SK-MEL-5 (cell line): ENCODE data around the gene P2RY12. TPM values are rescaled to one million over a fixed set of nuclear protein-coding genes. Genes with fewer than 3 reads are reported as not detected.
A peak's percentile ranks its signal among the peaks of the same experiment; 100 is the strongest.

Experiments
- DNase-seq: peaks from one replicate; pipeline ENCODE4 v3.0.0-alpha.2; 2016; ENCODE audit warnings: low read depth, low spot score
- in situ Hi-C: cut with HindIII; loops from 2 replicates; pipeline ENCODE4 v1.10.0; 2016; ENCODE audit warnings: low sequenced_read_pairs, high pct_unique_total_duplicates, low pct_unique_long_range_greater_than_20kb
- polyA plus RNA-seq, 2 experiments: library from polyadenylated mRNA; depleted of rRNA; stranded (reverse); fragments of >200 nt; gene quantifications; 2 replicates each; pipeline ENCODE4 v1.2.3, GENCODE V29; 2015
- total RNA-seq: library from RNA; depleted of rRNA; stranded (reverse); fragments of >200 nt; shearing (Covaris generic); gene quantifications from 2 replicates; pipeline ENCODE4 v1.2.3, GENCODE V29; 2014; rRNA removed

The P2RY12 gene
- not detected in 2 replicates for total RNA-seq
- not detected in 2 replicates for polyA plus RNA-seq (2015; cell fraction: cytosol; rRNA removed)
- polyA plus RNA-seq (2015; cell fraction: nucleus; rRNA removed): not detected in 2 replicates

DNA sequence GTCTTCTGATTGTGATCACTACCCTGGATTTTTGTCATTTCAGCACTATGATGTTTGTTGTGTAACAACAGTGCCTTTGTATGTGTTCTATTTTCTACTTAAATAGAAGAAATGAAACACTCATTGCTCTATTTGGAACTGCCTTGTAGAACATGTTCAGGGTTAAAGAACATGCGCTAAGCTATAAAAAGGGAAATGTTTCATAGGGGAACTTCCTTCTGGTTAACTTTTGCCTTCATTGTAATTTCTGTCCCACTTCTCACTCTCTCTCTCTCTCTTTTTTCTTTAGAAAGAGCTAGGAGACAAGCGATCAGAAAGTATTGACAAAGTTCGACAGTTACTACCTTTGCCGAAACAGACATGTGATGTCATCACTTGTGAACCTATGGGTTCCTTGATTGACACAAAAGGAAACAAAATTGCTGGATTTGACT, at the start of gene P2RY12:
Gene P2RY12, minus strand, starts transcription at position 13 of the 434 bp plus-strand sequence. CDS start 45,908 bp downstream, outside the sequence.
- DNase-seq: peak; percentile 70
- in situ Hi-C loops: no loop called here

DNA sequence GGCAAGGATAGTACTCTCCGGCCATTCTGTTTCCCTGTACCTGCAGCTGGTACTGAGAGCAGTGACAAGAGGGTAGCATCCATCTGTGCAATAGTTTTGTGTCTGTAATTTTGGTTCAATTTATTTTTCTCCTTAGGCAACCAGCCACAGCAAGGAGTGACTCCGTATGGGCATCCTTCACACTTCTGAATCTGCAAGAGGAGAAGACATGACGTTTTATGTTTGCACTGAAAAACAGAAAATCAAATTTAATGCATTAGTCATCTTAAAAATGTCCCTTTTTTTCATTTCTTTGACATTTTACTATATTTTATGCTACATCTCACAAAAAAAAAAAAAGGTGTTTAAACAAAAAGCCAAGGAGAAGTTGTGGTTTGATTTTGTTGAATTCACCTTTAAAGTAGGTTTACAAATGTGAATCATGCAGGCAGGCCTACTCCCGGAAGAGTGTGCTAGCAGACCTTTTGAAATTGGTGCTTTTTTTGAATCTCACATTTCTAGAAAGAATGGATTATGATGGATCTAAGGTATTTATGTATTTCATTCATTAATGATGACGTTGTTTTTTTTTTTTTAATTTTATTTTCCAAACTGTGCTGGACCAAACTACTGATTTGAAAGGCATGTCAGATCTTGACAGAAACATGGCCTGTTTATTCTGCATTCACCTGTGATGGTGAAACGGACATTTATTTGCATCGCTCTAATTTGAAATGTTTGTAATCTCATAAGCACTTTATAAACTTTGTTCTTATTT, 48.2 kb upstream of the P2RY12 start:
- in situ Hi-C loops: no loop called here

DNA sequence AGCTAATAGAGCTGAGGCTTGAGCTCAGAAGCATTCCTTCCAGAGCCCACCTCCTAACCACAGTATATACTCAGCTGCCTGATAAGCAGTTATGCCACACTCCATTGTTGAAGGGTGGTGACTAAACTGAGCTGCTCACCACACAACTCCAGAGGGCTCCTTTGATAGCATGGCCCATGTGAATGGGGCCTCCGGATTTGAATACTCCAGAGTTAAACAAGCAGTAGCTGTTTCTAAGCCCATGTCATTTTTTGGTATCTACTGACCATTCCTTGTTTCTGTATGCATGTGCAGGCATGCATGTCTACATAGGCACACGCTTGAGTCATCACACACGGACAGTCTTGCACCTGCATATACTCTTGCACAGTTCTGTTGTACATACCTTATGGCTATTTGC, 47.4 kb upstream of the P2RY12 start:
- no peak for DNase-seq
- in situ Hi-C loops: no loop called here

More for the DNA sequence above, 48.2 kb upstream of the P2RY12 start:
- no peak for DNase-seq

DNA sequence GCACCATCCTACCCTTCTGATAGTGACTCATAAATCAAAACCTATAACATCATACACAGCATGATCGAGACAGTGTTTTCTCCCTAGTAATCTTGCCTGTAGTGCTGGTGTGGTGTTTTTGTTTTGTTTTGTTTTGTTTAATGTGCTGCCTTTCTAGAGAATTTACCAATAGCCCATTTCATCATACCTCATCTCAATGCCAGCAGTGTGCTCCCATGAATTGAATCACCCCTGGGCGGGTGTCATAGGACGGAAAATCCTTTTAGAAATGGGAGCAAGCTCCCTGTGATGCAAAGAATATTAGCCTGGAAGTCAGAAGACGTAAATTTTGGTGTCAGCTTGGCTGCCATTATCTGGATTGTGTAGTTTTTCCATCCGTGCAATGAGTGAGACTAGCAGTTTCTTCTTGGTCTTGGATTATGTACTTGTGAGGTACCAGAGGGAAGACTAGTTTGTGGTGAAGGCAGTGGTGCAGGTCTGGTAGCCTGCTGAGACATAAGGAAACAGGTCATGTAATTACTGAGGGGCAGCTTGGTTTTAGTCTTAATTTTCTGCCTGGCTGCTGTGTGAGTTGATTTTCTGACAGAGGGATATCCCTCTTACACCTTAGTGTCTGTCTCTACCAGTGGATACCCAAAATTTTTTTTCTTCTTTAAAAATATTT, 46.4 kb upstream of the P2RY12 start:
- no peak for DNase-seq
- in situ Hi-C loops: no loop called here

DNA sequence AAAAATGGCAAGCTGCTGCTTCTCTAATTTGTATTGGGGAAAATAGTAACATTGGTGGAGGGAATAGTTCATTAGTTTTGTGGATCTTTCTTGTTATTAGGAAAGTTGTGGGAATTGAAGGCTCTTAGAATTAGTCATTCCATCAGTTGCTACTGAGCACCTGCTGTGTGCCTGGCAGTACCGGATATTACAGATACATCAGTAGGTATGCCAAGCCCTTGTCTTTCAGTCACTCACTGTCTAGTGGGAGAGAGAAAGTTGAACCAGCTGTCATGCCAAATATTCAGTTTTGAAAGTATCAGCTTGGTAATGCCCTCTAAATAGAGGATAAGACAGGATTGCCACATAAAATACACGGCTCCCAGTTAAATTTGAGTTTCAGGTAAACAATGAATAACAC, 43.8 kb upstream of the P2RY12 start:
- DNase-seq: no peak
- in situ Hi-C loops: no loop called here

DNA sequence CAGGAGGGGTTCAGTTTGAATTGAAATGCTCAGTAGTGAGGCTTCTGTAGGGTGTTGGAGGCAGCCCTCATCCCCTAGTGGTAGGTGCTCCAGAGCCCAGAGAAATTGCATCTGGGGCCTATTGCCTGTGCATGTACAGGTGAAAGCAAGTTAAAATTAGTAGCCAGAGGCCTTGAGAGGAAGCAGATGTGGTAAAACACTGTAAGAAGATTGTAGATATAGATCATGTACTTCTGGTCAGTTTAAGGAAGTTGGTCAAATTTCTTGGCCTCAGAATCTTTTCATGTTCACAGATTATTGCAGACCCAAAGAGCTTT, 41.7 kb upstream of the P2RY12 start:
- peak; percentile 29 for DNase-seq

DNA sequence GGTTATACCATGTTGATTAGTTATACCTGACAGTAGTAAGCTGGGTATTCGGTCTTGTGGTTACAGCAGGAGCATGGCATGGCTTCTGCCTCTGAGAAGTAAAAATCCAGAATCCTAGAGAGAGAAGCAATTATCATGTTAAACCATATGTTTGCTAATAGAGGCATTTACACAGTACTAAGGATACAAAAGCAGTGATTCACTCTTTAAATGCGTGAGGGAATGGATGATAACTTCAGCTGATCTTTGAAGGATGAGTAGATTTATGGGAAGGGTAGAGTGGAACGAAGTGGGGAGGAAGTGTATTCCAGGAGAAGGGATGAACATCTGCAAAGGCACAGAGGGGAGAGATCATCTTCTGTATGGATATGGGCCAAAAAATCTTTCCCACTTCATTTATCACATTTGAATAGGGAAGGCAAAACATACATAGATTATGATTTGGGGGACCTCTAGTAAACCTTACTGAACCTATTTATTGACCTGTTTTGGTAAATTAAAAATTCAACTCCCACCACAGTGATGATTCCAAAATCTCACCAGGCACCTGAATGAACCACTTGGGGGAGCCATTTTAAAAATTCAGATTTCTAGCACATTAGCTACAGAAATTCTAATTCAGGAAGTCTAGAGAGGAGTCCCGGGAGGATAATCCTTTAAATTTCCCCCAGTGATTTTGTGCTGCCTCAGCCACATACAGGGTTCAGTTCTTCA, 41.2 kb upstream of the P2RY12 start:
- in situ Hi-C loops: no loop called here
- DNase-seq: peak; percentile 35

More for the DNA sequence above, 41.7 kb upstream of the P2RY12 start:
- in situ Hi-C loops: no loop called here

DNA sequence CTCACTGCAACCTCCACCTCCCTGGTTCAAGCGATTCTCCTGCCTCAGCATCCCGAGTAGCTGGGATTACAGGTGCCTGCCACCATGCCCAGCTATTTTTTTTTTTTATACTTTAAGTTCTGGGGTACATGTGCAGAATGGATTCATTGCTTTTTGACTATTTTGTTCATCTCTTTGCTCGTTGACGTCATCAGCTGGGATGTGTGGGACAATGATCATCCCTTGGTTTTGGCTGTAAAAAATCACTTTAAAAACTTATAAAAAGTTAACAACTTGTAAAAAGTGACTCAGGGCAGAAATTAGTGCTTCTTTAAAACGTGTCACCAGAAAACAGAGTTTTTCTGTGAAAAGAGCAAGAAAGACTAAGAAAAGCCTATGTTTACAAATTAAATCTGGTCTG, 38.5 kb upstream of the P2RY12 start:
- no peak for DNase-seq
- in situ Hi-C loops: no loop called here

DNA sequence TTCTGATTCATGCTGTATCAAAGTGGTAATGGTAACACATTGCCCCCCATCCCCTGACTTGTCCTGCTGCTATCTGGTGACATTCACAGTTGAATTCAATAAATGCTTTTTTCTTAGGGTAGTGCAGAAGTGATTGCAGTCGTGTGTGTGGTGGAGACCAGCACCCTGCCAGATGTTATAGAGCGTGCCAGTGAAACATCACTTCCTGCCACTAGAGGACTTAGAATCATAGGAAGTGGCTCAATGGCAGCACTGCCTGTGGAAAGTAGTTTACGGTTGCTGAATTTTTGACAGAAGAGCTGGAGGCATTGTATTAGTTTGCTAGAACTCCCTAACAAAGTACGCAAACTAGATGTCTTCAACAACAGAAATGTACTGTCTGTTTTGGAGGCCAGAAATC, 37.4 kb upstream of the P2RY12 start:
- DNase-seq: no peak
- in situ Hi-C loops: no loop called here

DNA sequence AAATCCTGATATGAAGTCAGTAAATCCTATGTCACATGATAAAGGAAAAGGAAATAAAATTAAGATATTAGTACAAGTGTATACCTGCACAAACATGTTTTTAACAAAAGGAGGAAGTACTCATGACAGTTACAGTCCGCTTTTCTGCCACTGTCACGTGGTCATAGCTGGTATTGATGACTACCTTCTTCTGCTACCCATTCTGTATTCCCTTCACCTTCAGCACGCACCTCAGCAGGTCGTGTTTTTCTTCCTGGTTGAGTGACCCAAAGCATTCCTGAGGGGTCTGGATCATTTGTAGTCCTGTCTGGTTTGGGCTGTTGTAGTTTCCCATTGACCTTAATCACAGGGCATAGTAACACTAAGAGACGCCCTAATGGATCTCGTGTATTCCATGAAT, 35.3 kb upstream of the P2RY12 start:
- DNase-seq: no peak
- in situ Hi-C loops: no loop called here

DNA sequence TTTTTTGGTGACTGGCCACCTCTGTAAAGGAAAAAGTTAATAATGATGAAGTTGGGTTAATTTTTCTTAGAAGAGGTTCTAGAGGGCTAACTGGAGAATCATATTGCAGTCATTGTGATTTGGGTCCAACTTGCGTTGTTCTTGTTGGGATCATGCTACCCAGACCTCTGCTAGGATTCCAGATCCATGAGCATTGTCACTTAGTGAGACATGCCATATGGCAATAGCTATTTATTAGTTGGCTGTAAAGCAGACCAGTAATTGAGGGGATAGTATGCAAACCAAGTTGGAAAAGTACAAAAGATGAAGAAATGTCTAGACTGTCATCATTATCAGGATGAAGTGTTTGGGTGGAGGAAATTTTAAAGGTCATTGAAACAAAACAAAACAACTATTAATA, 30.7 kb upstream of the P2RY12 start:
- DNase-seq: no peak
- in situ Hi-C loops: no loop called here

DNA sequence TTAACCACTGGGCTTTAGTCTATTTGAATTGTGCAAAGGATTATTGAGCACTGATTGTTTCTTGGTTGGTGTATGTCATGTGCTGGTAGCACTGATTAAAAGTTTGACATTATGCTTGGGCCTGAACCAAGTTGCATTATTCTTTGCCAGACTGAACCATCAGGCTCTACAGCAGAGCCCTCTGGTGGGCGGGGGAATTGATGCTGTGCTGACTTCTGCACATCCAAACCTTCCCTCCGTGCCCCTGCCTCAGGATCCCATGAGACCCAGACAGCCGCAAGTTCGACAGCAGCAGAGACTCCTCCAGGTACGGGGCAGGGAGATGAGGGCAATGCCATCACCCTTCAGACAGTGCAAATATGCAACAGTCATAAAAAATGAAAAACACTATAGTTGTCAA, 28.4 kb upstream of the P2RY12 start:
- in situ Hi-C loops: no loop called here
- no peak for DNase-seq

DNA sequence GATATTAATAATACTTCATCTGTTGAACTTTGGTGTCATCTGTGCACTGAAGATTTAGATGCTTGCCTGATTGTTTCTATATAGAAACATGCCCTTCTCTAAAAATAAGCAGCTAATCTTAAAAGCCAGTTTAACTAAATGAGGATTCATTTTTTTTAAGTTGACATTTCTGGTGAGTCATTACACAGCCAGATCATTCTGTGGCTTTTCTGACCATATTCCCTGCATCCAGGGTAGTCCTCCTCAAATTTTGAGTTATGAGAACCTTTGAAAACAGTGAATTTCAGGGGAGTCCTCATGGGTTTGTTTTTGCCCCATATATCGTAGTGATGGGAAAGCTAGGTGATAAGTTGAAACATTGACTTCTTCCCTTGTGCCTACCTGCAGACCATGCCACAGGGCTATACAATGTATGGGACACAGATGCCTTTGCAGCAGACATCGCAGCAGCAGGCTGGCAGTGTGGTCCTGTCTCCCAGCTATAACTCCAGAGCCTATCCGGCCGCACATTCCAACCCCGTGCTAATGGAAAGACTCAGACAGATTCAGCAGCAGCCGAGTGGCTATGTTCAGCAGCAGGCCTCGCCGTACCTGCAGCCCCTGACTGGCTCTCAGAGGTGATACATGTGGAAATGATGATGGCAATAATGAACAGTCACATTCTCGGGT, 26.5 kb upstream of the P2RY12 start:
- DNase-seq: no peak
- in situ Hi-C loops: no loop called here

DNA sequence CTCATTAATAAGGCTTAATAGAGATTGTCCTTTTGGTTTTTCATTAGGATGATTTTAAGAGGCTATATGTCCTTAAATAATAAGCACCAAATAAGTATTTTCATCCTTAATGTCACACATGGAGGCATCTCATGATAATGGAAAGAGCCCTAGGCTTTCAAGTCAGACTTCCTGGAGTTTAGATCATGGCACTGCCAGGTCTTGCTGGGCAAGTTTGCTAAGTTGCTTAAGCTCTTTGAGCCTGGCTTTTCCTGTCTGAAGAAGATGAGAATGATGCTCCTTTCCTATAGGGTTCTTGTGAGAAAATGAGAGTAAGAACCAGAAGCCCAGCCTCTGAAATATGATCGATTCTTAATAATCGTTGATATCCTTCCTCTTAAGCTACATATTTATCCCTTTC, 23.4 kb upstream of the P2RY12 start:
- in situ Hi-C loops: no loop called here
- DNase-seq: no peak

DNA sequence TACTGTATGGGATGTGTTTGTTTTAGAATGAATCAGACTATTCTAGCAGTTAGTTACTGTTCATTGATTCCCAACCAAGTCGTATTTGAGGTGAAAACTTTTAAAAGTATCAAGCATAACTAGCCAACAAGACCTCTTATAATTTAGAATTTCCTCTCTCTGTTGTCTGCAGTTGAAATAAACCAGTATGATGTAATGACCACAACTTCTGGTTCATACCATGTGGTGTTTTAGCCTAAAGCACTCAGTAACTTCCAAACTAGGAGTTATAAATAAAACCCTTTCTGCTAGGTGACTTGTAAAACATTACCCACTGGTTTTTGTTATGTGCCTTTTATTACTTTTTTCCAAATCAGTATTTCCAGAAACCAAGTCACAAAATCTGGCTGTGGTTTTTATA, 19.8 kb upstream of the P2RY12 start:
- in situ Hi-C loops: no loop called here
- no peak for DNase-seq

DNA sequence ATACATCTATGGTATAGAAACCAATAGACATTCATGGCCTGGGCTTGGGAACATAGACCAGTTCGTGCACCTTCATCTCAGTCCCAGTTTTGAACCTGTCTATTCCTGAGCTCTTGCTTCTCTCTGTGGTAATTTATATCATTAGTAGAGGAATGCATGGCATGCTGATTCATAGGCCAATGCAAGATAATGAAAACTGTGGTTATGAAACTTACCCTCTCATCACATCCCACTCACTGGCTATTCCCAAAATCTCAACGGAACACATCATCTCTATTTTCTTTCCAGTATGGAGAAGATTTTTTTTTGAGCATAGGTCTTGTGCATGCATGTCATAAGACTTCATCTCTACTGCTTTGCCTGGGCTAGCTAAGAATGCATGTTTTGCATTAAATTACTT, 18.7 kb upstream of the P2RY12 start:
- DNase-seq: no peak
- in situ Hi-C loops: no loop called here

DNA sequence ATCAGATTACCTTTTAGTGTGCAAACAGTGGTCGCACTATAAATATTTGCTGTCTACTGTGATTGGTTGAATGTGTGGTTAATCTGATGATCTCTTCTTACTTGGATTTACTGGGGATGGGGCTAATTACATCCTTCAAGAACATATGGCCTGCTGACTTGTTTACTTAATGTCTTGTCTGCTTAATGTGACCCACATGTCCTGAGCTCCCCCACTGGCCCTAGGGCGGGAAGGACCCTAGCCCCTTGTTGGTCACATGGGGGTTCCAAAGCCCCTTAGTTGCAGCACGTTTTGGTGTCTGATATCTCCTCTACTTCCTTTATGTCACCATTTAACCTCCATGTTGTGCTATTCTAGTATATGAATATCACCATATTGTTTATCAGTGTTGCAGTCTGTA, 17.8 kb upstream of the P2RY12 start:
- in situ Hi-C loops: no loop called here
- DNase-seq: no peak

DNA sequence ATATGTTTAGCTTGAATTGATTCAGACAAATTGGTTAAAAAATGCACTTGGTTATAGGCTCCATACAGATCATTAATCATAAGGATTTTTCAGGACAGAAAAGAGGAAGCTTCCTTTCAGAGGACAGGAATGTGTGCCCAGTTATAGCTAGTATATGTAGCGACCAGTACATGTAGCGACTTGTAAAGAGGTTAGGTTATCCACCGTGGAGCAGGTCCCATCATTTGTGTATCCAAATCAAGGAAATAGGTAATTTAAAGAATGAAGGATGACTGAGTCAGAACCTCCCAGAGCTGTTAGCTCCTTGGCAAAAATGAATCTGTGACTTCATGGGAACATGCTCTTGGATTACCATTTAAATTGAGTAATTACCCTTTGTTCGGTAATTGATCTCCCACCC, 15.8 kb upstream of the P2RY12 start:
- DNase-seq: no peak
- in situ Hi-C loops: no loop called here
